ENCODE results near the gene SSBP4. TPM values are rescaled to one million over a fixed set of nuclear protein-coding genes. Genes with fewer than 3 reads are reported as not detected.
A peak's percentile ranks its signal among the peaks of the same experiment; 100 is the strongest.

The SSBP4 gene
- total RNA-seq, 1 donor from 2014 or later, result 71.8 TPM

DNA sequence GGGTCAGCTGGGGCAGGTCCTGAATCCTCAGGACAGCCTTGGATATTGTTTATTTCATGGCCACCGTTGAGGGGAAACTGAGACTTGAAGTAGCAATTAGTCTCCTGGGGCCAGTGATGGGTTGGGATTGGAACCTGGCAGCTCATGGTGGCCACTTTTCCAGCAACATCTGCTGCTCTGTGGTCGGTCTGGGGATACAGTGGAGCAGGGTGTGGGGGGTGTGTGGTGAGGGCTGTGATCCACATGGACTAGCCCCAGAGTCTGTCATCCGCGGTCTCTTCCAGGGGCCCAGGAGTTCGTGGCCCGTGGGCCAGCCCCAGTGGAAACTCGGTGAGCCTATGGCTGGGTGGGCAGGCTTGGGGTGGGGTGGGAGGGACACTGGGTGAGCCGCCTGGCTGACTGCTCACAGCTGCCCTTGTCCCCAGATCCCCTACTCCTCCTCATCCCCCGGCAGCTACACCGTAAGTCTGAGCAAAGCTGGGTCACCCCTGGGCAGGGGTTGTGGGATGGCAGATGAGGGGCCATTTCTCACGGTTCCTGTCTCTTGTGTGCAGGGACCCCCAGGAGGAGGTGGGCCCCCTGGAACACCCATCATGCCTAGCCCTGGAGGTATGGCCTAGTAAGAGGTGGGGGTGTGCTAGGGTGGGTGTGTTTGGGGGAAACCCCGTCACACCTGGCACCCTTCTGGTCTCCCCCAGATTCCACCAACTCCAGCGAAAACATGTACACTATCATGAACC is 13.2 kb downstream of the SSBP4 start:
- Mint-ChIP-seq H3K4me3 (peak overlapping the region; percentile 81), H3K9me3 (no peaks in the 10 kb centered on the region), H3K4me1 (peaks cover 24% of the 10 kb centered on the region), H3K27ac (ENCODE audit: unreplicated experiment) (no peak overlapping the region), H3K36me3 (ENCODE audit: low read depth) (no peaks in the 10 kb centered on the region), H3K27me3 (ENCODE audit: low read depth) (peaks cover 6% of the 10 kb centered on the region)
- TF ChIP-seq, protein P1, sequence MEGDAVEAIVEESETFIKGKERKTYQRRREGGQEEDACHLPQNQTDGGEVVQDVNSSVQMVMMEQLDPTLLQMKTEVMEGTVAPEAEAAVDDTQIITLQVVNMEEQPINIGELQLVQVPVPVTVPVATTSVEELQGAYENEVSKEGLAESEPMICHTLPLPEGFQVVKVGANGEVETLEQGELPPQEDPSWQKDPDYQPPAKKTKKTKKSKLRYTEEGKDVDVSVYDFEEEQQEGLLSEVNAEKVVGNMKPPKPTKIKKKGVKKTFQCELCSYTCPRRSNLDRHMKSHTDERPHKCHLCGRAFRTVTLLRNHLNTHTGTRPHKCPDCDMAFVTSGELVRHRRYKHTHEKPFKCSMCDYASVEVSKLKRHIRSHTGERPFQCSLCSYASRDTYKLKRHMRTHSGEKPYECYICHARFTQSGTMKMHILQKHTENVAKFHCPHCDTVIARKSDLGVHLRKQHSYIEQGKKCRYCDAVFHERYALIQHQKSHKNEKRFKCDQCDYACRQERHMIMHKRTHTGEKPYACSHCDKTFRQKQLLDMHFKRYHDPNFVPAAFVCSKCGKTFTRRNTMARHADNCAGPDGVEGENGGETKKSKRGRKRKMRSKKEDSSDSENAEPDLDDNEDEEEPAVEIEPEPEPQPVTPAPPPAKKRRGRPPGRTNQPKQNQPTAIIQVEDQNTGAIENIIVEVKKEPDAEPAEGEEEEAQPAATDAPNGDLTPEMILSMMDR (conservative IDR thresholded peaks at IDR 0.05), result no peak
- DNase-seq (ENCODE audit: low read depth, low spot score), result no peak

DNA sequence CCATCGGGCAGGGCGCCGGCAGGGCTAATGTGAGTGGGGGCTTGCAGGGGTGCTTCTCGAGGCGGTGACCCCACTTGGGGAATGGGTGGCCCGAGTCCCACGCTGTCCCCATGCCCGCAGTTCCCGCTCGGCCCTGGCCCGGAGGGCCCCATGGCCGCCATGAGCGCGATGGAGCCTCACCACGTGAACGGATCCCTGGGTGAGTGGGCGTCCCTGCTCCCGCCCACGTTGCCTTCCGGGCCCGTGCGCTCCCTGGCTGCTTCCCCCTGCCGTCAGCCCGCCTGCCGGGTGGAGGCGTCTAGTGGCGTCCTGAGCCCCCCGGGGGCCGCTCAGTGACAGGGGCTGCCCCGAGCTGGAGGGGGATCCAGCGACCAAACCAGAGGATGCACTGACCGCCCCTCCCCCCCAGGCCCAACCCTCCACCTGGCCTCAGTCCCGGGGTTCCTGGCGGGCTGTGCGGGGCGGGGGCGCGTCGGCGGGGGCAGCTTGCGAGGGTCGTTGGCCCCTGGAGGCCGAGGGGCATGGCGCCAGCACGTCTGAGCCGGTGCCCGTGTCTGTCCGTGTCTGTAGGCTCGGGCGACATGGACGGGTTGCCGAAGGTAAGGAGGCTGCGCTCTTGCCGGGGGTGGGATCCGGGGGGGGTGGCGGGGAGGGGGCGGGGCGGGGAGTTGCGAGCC is 14.0 kb downstream of the SSBP4 start:
- Mint-ChIP-seq H3K4me3 (peak overlapping the region; percentile 54), H3K36me3 (ENCODE audit: low read depth) (no peaks in the 10 kb centered on the region), H3K27ac (ENCODE audit: unreplicated experiment) (no peak overlapping the region), H3K27me3 (ENCODE audit: low read depth) (peaks cover 6% of the 10 kb centered on the region), H3K4me1 (peaks cover 24% of the 10 kb centered on the region), H3K9me3 (no peaks in the 10 kb centered on the region)
- DNase-seq (ENCODE audit: low read depth, low spot score), result no peak
- TF ChIP-seq, protein P1 (conservative IDR thresholded peaks at IDR 0.05), result no peak

DNA sequence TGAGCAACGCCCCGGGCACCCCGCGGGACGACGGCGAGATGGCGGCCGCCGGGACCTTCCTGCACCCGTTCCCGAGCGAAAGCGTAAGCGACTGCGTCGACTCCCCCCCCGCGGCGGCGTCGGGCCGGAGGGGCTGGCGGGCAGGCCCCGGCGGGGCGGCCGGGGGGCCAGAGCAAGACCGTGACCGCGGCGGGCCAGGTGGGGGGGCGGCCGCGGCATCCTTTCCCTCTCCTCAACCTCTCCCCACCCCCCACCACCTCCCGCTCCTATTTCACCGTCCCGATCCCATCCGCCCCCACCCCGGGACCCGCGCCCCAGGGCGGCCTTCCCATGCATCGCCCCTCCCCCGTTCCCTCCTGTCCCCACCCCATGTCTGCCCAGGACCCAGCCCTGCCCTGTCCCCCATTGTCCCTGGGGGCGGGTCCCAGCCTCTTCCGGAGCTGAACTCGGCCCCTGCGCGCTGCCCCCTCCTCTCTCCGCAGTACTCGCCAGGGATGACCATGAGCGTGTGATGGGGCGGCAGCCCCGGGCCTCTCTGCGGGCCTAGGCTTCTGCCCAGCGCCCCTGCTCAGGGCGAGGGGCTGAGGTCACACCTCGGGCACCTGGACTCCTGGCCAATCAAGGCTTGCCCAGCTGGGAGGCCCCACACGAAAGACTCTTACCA is 14.7 kb downstream of the SSBP4 start:
- DNase-seq (ENCODE audit: low read depth, low spot score), result peak; percentile 59
- H3K4me3 Mint-ChIP-seq, result peak overlapping the region; percentile 81

DNA sequence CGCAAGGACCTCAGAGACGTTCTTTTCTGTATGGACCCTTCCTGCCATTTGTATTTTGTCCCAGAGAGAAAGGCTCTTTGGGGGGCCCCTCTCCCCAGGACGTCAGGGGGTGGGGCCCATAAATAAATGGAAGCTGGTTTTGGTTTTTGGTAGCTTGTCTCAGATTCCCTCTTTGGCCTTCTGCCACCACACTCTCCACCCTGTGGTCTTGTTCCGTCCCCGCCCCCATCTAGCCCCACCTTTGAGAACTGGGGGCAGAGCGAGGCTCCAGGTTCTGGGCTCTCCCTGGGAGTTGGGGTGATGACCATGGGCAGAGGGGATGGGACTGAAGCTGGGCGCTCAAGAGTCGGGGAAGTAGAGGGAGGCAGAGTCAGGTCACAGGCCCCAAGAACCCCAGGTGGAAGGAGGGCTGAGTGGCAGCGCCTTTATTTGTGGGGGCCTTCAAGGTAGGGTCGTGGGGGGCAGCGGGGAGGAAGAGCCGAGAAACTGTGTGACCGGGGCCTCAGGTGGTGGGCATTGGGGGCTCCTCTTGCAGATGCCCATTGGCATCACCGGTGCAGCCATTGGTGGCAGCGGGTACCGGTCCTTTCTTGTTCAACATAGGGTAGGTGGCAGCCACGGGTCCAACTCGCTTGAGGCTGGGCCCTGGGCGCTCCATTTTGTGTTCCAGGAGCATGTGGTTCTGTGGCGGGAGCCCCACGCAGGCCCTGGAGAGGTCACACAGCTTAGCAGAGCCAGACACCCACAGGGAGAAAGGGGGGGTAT is 15.4 kb downstream of the SSBP4 start:
- Mint-ChIP-seq H3K27ac (ENCODE audit: unreplicated experiment) (no peak overlapping the region), H3K4me3 (peak overlapping the region; percentile 81), H3K4me1 (peaks cover 32% of the 10 kb centered on the region), H3K9me3 (no peaks in the 10 kb centered on the region), H3K36me3 (ENCODE audit: low read depth) (no peaks in the 10 kb centered on the region), H3K27me3 (ENCODE audit: low read depth) (peaks cover 11% of the 10 kb centered on the region)
- no peak for DNase-seq (ENCODE audit: low read depth, low spot score)
- TF ChIP-seq, protein P1 (conservative IDR thresholded peaks at IDR 0.05), result no peak

More for the DNA sequence above, 14.7 kb downstream of the SSBP4 start:
- no peak overlapping the region for H3K27ac Mint-ChIP-seq (ENCODE audit: unreplicated experiment)
- no peaks in the 10 kb centered on the region for H3K9me3 Mint-ChIP-seq
- no peaks in the 10 kb centered on the region for H3K36me3 Mint-ChIP-seq (ENCODE audit: low read depth)
- H3K4me1 Mint-ChIP-seq, result peaks cover 25% of the 10 kb centered on the region
- peaks cover 6% of the 10 kb centered on the region for H3K27me3 Mint-ChIP-seq (ENCODE audit: low read depth)
- TF ChIP-seq, protein P1 (conservative IDR thresholded peaks at IDR 0.05), result no peak

DNA sequence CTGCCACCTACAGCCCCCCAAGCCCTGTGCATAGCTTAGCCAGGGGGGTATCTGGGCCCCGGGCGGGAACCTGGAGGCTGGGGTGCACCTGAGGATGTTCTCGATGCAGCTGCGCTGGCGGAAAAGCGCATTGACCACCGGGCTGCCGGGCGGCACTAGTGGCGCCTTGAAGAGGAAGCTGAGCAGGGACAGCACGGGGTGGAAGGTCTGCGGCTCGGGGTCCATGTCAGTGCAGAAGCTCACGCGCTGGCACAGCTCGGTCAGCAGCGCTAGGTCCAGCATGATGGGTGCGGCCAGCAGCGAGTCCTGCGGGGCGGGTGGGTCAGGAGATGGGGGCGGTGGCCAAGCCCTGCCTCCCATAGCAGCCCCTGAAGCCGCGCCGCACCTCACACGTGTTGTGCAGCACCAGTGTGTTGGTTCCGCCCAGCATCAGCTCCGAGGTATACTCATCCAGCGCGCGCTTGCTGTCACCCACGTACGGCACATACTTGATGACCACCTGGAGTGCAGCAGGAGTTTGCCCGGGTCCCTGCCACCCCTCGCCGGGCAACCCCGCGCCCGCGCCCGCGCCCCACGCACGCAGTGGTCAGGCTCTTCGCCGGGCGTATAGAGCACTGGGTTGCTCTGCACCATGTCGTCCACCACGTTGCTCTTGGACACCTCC is 16.1 kb downstream of the SSBP4 start:
- Mint-ChIP-seq H3K9me3 (no peaks in the 10 kb centered on the region), H3K27me3 (ENCODE audit: low read depth) (peaks cover 11% of the 10 kb centered on the region), H3K4me1 (peaks cover 38% of the 10 kb centered on the region), H3K27ac (ENCODE audit: unreplicated experiment) (no peak overlapping the region), H3K4me3 (peak overlapping the region; percentile 85), H3K36me3 (ENCODE audit: low read depth) (no peaks in the 10 kb centered on the region)
- TF ChIP-seq, protein P1 (conservative IDR thresholded peaks at IDR 0.05), result no peak
- DNase-seq (ENCODE audit: low read depth, low spot score), result no peak
